Mesendoderm (in vitro differentiated cells): ENCODE data around the gene EZR.

ENCODE experiments used
- DNase-seq: peaks from one replicate; pipeline ENCODE4 v3.0.0; 2013
- H2AK5ac ChIP-seq: 2 replicates; pipeline ENCODE4 v1.6.1; 2013; ENCODE audit warnings: low read length, inconsistent platforms
- H2BK120ac ChIP-seq: 2 replicates; pipeline ENCODE4 v1.6.1; 2013; ENCODE audit warnings: low read depth, mild to moderate bottlenecking, low read length, moderate library complexity, mixed read lengths
- H2BK15ac ChIP-seq: replicated peaks from 2 replicates; pipeline ENCODE4 v1.6.1; 2013; ENCODE audit warnings: low read depth, mild to moderate bottlenecking, moderate library complexity
- H2BK5ac ChIP-seq: 2 replicates; pipeline ENCODE4 v1.6.1; 2013; ENCODE audit warnings: low read length, inconsistent platforms
- H3K18ac ChIP-seq: 2 replicates; pipeline ENCODE4 v1.6.1; 2013; ENCODE audit warnings: mild to moderate bottlenecking, low read length, mixed read lengths
- H3K23ac ChIP-seq: one replicate; pipeline ENCODE4 v1.6.1; 2013; ENCODE audit warnings: low read length
- H3K27ac ChIP-seq: 2 replicates; pipeline ENCODE4 v1.5.1; 2013; ENCODE audit warnings: low read depth, mild to moderate bottlenecking, inconsistent platforms, low read length, moderate library complexity
- H3K27me3 ChIP-seq: 2 replicates; pipeline ENCODE4 v1.6.1; 2013; ENCODE audit warnings: low read length, control low read depth, mild to moderate bottlenecking, inconsistent platforms; ENCODE audit not compliant: insufficient read depth, poor library complexity
- H3K36me3 ChIP-seq: 2 replicates; pipeline ENCODE4 v1.6.1; 2013; ENCODE audit warnings: low read length, inconsistent platforms; ENCODE audit not compliant: control insufficient read depth, insufficient read depth
- H3K4ac ChIP-seq: one replicate; pipeline ENCODE4 v1.6.1; 2013; ENCODE audit warnings: low read depth, mild to moderate bottlenecking, low read length, moderate library complexity
- H3K4me1 ChIP-seq: 2 replicates; pipeline ENCODE4 v1.6.1; 2013; ENCODE audit warnings: low read depth, low read length, inconsistent platforms; ENCODE audit not compliant: control insufficient read depth
- H3K4me2 ChIP-seq: 2 replicates; pipeline ENCODE4 v1.6.1; 2013; ENCODE audit warnings: low read length
- H3K4me3 ChIP-seq: 2 replicates; pipeline ENCODE4 v1.5.1; 2013; ENCODE audit warnings: mild to moderate bottlenecking, low read length
- H3K56ac ChIP-seq: one replicate; pipeline ENCODE4 v1.6.1; 2013; ENCODE audit warnings: low read length
- H3K79me1 ChIP-seq: 2 replicates; pipeline ENCODE4 v1.6.1; 2013; ENCODE audit warnings: low read length, inconsistent platforms
- H3K79me2 ChIP-seq: 2 replicates; pipeline ENCODE4 v1.6.1; 2013; ENCODE audit warnings: mild to moderate bottlenecking, low read length; ENCODE audit not compliant: control insufficient read depth, insufficient read depth
- H3K9ac ChIP-seq: 2 replicates; pipeline ENCODE4 v1.6.1; 2013; ENCODE audit warnings: low read length, inconsistent platforms
- H4K5ac ChIP-seq: one replicate; pipeline ENCODE4 v1.6.1; 2013; ENCODE audit warnings: low read length
- H4K8ac ChIP-seq: one replicate; pipeline ENCODE4 v1.6.1; 2013; ENCODE audit warnings: low read depth, mild to moderate bottlenecking, control low read depth, low read length, moderate library complexity
- WGBS: extraction: QIAGEN DNeasy Blood & Tissue Kit; methylation state at CpG from one replicate; pipeline ENCODE4 v1.1.7; 2013; ENCODE audit warnings: low lambda C conversion rate, missing lambda C conversion rate; ENCODE audit not compliant: insufficient coverage; ENCODE audit errors: extremely low coverage; 5-methylcytosine and 5-hydroxymethylcytosine counted together

Gene EZR

DNA sequence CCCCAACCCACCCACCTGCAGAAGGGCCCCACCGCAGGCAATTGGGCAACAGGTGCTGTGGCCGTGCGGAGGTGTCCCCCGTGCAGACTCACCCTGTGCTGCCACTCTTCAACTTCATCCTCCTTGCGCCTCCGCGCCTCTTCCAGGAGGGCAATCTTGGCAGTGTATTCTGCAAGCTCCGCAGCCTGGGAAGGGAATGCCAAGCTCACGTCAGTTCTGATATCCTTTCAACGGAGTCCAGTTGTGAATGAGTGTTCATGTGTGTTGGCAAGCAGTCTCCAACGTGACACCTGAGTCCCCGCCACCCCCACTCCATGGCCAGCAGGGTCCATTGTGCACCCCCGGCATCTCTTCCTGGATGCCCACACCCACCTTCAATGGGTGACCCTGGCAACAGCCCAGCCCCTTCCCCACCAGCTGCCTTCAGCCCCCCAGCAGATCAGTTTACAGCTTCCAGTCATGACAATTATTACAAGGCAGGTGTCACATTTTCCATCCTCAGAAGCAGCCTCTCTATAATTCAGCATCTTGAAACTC is 49.9 kb downstream of the EZR start:
- H3K4me1 ChIP-seq: peaks cover 13% of the 10 kb centered on the region
- H3K79me1 ChIP-seq: peaks cover 9% of the 10 kb centered on the region
- H3K18ac ChIP-seq: no peak overlapping the region
- WGBS: no CpG with 5 or more reads among the region's 13 CpGs
- peaks cover 5% of the 10 kb centered on the region for H3K79me2 ChIP-seq
- no peak overlapping the region for H3K9ac ChIP-seq
- H4K8ac ChIP-seq: no peak overlapping the region
- H4K5ac ChIP-seq: no peak overlapping the region
- no peak overlapping the region for H3K4me2 ChIP-seq
- no peak overlapping the region for H3K4ac ChIP-seq
- H3K4me3 ChIP-seq: no peak overlapping the region
- no peak overlapping the region for H2BK120ac ChIP-seq
- peaks cover 29% of the 10 kb centered on the region for H3K36me3 ChIP-seq
- no peak overlapping the region for H2AK5ac ChIP-seq
- H2BK15ac ChIP-seq: no peak overlapping the region
- H3K27ac ChIP-seq: no peak overlapping the region
- H3K23ac ChIP-seq: no peak overlapping the region
- H2BK5ac ChIP-seq: no peak overlapping the region
- H3K27me3 ChIP-seq: no peaks in the 10 kb centered on the region
- DNase-seq: no peak
- H3K56ac ChIP-seq: no peak overlapping the region

DNA sequence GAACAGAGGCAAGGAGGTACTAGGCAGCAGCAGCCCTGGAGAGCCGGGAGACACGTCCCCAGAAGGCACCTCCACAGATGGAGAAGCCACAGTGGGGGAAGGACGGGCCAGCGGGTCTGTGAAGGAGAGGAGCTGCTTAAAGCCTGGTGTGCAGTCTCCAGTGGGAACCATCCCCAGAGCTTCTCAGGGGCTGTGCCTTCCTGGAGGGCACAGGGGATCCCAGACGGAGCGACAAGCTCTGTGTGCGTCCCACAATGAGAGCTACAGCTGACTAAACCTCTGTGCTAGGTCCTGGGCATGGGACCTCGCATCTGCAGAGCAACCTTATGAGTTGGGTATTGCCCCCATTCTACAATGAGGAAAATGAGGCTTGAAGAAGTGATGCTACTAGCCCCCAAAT is 50.7 kb downstream of the EZR start:
- Histone ChIP-seq H2AK5ac (no peak overlapping the region), H3K18ac (no peak overlapping the region), H3K23ac (no peak overlapping the region), H4K5ac (no peak overlapping the region), H3K27ac (no peak overlapping the region), H2BK5ac (no peak overlapping the region), H3K4ac (no peak overlapping the region), H3K4me3 (no peak overlapping the region), H2BK120ac (no peak overlapping the region), H3K36me3 (peaks cover 29% of the 10 kb centered on the region), H3K27me3 (no peaks in the 10 kb centered on the region), H4K8ac (no peak overlapping the region), H3K79me1 (peaks cover 9% of the 10 kb centered on the region), H3K9ac (no peak overlapping the region), H3K56ac (no peak overlapping the region), H3K4me2 (no peak overlapping the region), H3K79me2 (peaks cover 5% of the 10 kb centered on the region), H2BK15ac (no peak overlapping the region), H3K4me1 (peaks cover 7% of the 10 kb centered on the region)
- DNase-seq: no peak
- WGBS: no CpG with 5 or more reads among the region's 8 CpGs

DNA sequence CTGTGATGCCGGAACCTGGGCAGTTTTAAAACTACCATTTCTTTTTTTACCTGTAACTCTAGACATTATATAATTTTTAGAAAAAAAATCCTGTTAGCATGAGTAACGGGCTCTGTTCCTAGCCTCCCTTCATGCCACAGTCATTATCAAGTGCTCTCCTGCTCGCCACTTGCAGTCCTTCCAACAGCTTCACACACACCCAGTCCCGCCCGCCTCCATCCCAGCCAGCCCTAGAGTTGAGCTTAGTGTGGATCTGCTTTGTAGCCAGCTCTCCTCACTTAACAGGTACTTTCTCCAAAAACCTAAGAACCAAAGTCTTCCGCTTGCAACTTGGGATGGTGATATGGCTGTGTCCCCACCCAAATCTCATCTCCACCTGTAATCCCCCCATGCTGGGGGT is 51.5 kb downstream of the EZR start:
- WGBS: no CpG with 5 or more reads among the region's 6 CpGs
- Histone ChIP-seq H3K79me1 (peaks cover 9% of the 10 kb centered on the region), H2BK15ac (no peak overlapping the region), H3K4me2 (no peak overlapping the region), H3K4me3 (no peak overlapping the region), H3K56ac (no peak overlapping the region), H2BK120ac (no peak overlapping the region), H4K8ac (no peak overlapping the region), H3K27ac (no peak overlapping the region), H3K4ac (no peak overlapping the region), H3K36me3 (peaks cover 29% of the 10 kb centered on the region), H2AK5ac (no peak overlapping the region), H3K18ac (no peak overlapping the region), H3K27me3 (no peaks in the 10 kb centered on the region), H2BK5ac (no peak overlapping the region), H3K4me1 (peaks cover under 1% of the 10 kb centered on the region), H4K5ac (no peak overlapping the region), H3K23ac (no peak overlapping the region), H3K79me2 (peaks cover 5% of the 10 kb centered on the region), H3K9ac (no peak overlapping the region)
- no peak for DNase-seq

DNA sequence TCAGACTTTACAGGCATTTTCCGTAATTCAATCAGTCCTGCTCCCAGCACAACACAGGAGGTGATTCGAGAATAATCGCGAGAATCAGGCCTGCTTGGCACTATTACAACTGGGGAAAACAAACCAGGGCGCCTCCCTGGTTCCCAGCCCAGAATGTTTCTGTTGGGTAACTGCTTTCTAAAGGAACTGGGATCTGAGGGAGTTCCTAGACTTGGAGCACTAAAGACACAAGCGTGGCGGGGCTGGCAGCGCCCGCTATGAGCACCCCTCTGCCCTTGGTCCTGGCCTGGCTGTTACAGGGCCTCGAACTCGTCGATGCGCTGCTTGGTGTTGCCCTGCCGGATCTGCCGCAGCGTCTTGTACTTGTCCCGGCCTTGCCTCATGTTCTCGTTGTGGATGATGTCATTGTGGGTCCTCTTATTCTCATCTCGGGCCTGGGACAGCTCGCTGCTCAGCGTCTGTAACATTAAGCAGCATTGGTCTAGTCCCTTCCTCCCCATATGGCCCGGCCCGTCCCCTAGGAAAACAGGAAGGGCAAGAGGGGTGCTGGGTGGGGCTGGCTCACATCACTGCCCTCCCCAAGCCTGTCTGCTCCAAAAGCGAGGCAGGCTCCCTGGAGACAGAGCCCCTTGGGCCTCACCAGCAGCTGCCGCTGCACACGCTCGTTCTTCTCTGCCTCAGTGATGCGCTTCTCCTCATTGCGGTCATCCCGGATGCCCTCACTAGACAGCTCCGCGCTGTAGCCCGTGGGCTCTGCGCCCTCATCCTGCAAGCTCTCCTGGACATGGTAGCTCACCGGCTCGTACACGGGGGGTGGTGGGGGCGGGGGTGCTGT is 52.3 kb downstream of the EZR start:
- no peaks in the 10 kb centered on the region for H3K4me1 ChIP-seq
- H3K9ac ChIP-seq: no peak overlapping the region
- no peak overlapping the region for H3K4me3 ChIP-seq
- peaks cover 23% of the 10 kb centered on the region for H3K36me3 ChIP-seq
- no peak overlapping the region for H3K18ac ChIP-seq
- H2BK120ac ChIP-seq: no peak overlapping the region
- WGBS: no CpG with 5 or more reads among the region's 38 CpGs
- no peak overlapping the region for H3K4me2 ChIP-seq
- peaks cover 3% of the 10 kb centered on the region for H3K79me1 ChIP-seq
- no peaks in the 10 kb centered on the region for H3K27me3 ChIP-seq
- no peak overlapping the region for H4K5ac ChIP-seq
- H2BK15ac ChIP-seq: no peak overlapping the region
- no peak overlapping the region for H2AK5ac ChIP-seq
- no peak overlapping the region for H3K4ac ChIP-seq
- H4K8ac ChIP-seq: no peak overlapping the region
- H3K23ac ChIP-seq: no peak overlapping the region
- no peak overlapping the region for H2BK5ac ChIP-seq
- H3K79me2 ChIP-seq: no peaks in the 10 kb centered on the region
- H3K27ac ChIP-seq: no peak overlapping the region
- no peak overlapping the region for H3K56ac ChIP-seq
- DNase-seq: no peak

DNA sequence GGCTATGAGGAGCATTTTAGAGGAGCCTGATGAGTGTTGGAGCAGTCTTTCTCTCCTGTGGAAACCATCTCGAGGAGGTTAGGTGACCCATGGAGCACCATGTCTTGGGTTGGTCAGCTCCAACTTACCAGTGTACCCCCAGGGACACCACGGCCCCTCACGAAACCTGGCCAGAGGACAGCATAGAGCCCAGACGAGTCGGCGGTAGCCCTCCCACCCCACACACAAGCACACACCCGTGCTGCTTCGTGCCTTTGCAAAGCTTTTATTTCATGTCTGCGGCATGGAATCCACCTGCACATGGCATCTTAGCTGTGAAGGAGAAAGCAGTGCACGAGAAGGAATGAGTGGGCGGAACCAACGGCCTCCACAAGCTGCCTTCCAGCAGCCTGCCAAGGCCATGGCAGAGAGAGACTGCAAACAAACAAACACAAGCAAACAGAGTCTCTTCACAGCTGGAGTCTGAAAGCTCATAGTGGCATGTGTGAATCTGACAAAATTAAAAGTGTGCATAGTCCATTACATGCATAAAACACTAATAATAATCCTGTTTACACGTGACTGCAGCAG is 53.6 kb downstream of the EZR start:
- H2AK5ac ChIP-seq: no peak overlapping the region
- no peak overlapping the region for H3K4me3 ChIP-seq
- H4K5ac ChIP-seq: no peak overlapping the region
- H3K23ac ChIP-seq: no peak overlapping the region
- H3K36me3 ChIP-seq: peaks cover 18% of the 10 kb centered on the region
- H2BK15ac ChIP-seq: no peak overlapping the region
- DNase-seq: no peak
- H3K4me2 ChIP-seq: no peak overlapping the region
- no peak overlapping the region for H2BK5ac ChIP-seq
- no peak overlapping the region for H4K8ac ChIP-seq
- no peaks in the 10 kb centered on the region for H3K79me2 ChIP-seq
- H3K79me1 ChIP-seq: no peaks in the 10 kb centered on the region
- H2BK120ac ChIP-seq: no peak overlapping the region
- no peak overlapping the region for H3K18ac ChIP-seq
- no peak overlapping the region for H3K9ac ChIP-seq
- no peaks in the 10 kb centered on the region for H3K27me3 ChIP-seq
- no peak overlapping the region for H3K27ac ChIP-seq
- WGBS: no CpG with 5 or more reads among the region's 13 CpGs
- no peaks in the 10 kb centered on the region for H3K4me1 ChIP-seq
- no peak overlapping the region for H3K56ac ChIP-seq
- H3K4ac ChIP-seq: no peak overlapping the region
